ENCODE measurements around the gene GLYATL2. TPM values are rescaled to one million over a fixed set of nuclear protein-coding genes. Genes with fewer than 3 reads are reported as not detected.

GLYATL2 gene
- polyA plus RNA-seq, 1 donor (not counting 4 experiments of a cell fraction or from before 2014, with no cell fraction given) = 0.16 TPM

GRCh38 chr11:58888579-58888978 is 44.1 kb upstream of the GLYATL2 start:
- no peaks in the 10 kb centered on the region for H3K9me3 ChIP-seq (ENCODE audit: control insufficient read depth, low read depth, low read length)
- H2AFZ ChIP-seq (ENCODE audit: control insufficient read depth, low read length) = no peak overlapping the region
- no peaks in the 10 kb centered on the region for H3K27me3 ChIP-seq (ENCODE audit: control insufficient read depth, extremely low read depth, insufficient read depth, low read length)
- H3K9me1 ChIP-seq (ENCODE audit: control insufficient read depth, extremely low read depth, insufficient read depth, low read length) = no peaks in the 10 kb centered on the region
- H3K9ac ChIP-seq (ENCODE audit: control insufficient read depth, extremely low read depth, insufficient read depth, low read length) = no peak overlapping the region
- no peaks in the 10 kb centered on the region for H3K4me1 ChIP-seq (ENCODE audit: control insufficient read depth, extremely low read depth, insufficient read depth, low read length)
- no peak for TF ChIP-seq CTCF (optimal IDR thresholded peaks at IDR 0.05 in 1 of 3, IDR thresholded peaks at IDR 0.05 in 1 of 3, conservative IDR thresholded peaks at IDR 0.05 in 1 of 3; ENCODE audit: extremely low read depth in 1 of 3, insufficient read depth in 2 of 3, low read length in 3 of 3)
- no peak for TF ChIP-seq EZH2 (IDR thresholded peaks at IDR 0.05; ENCODE audit: low read length)
- H3K4me3 ChIP-seq (ENCODE audit: control insufficient read depth in 2 of 3, extremely low read depth in 1 of 3, insufficient read depth in 2 of 3, low read depth in 1 of 3, low read length in 3 of 3) = no peak overlapping the region
- no peak overlapping the region for H3K27ac ChIP-seq (ENCODE audit: control insufficient read depth, insufficient read depth, low read length)
- no peaks in the 10 kb centered on the region for H3K36me3 ChIP-seq (ENCODE audit: control insufficient read depth in 2 of 2, extremely low read depth in 1 of 2, insufficient read depth in 2 of 2, low read length in 2 of 2)
- no peak for FAIRE-seq
- no peak for DNase-seq (ENCODE audit: low read depth, low spot score)
- no peak overlapping the region for H3K4me2 ChIP-seq (ENCODE audit: control insufficient read depth, extremely low read depth, insufficient read depth, low read depth, low read length)
- dilution Hi-C loops (cut with MboI; ENCODE audit: extremely low pct_ligation_motif_present, low sequenced_read_pairs) = no loop called here
- H3K79me2 ChIP-seq (ENCODE audit: control insufficient read depth, insufficient read depth, low read length) = no peaks in the 10 kb centered on the region
- no peaks in the 10 kb centered on the region for H4K20me1 ChIP-seq (ENCODE audit: control insufficient read depth, extremely low read depth, insufficient read depth, low read length)

- dilution Hi-C loops (cut with MboI; ENCODE audit: extremely low pct_ligation_motif_present, low sequenced_read_pairs) = no loop called here
- TF ChIP-seq CTCF (optimal IDR thresholded peaks at IDR 0.05 in 1 of 3, IDR thresholded peaks at IDR 0.05 in 1 of 3, conservative IDR thresholded peaks at IDR 0.05 in 1 of 3; ENCODE audit: extremely low read depth in 1 of 3, insufficient read depth in 2 of 3, low read length in 3 of 3) (no peak), EZH2 (IDR thresholded peaks at IDR 0.05; ENCODE audit: low read length) (no peak)
- H2AFZ ChIP-seq (ENCODE audit: control insufficient read depth, low read length) = no peak overlapping the region
- H3K27ac ChIP-seq (ENCODE audit: control insufficient read depth, insufficient read depth, low read length) = no peak overlapping the region
- no peaks in the 10 kb centered on the region for H3K4me1 ChIP-seq (ENCODE audit: control insufficient read depth, extremely low read depth, insufficient read depth, low read length)
- H3K9ac ChIP-seq (ENCODE audit: control insufficient read depth, extremely low read depth, insufficient read depth, low read length) = no peak overlapping the region
- no peaks in the 10 kb centered on the region for H3K79me2 ChIP-seq (ENCODE audit: control insufficient read depth, insufficient read depth, low read length)
- no peaks in the 10 kb centered on the region for H3K36me3 ChIP-seq (ENCODE audit: control insufficient read depth in 2 of 2, extremely low read depth in 1 of 2, insufficient read depth in 2 of 2, low read length in 2 of 2)
- no peaks in the 10 kb centered on the region for H3K9me3 ChIP-seq (ENCODE audit: control insufficient read depth, low read depth, low read length)
- no peak overlapping the region for H3K4me2 ChIP-seq (ENCODE audit: control insufficient read depth, extremely low read depth, insufficient read depth, low read depth, low read length)
- no peak overlapping the region for H3K4me3 ChIP-seq (ENCODE audit: control insufficient read depth in 2 of 3, extremely low read depth in 1 of 3, insufficient read depth in 2 of 3, low read depth in 1 of 3, low read length in 3 of 3)
- H3K27me3 ChIP-seq (ENCODE audit: control insufficient read depth, extremely low read depth, insufficient read depth, low read length) = no peaks in the 10 kb centered on the region
- H3K9me1 ChIP-seq (ENCODE audit: control insufficient read depth, extremely low read depth, insufficient read depth, low read length) = no peaks in the 10 kb centered on the region
- no peaks in the 10 kb centered on the region for H4K20me1 ChIP-seq (ENCODE audit: control insufficient read depth, extremely low read depth, insufficient read depth, low read length)
- DNase-seq (ENCODE audit: low read depth, low spot score) (no peak), FAIRE-seq (no peak)
Measured at GRCh38 chr11:58887452-58887851, 42.9 kb upstream of the GLYATL2 start.

Data from keratinocyte (primary cell).